HT-29 (cell line): ENCODE data around the gene PTPN21. TPM values are rescaled to one million over a fixed set of nuclear protein-coding genes. Genes with fewer than 3 reads are reported as not detected.
"Not testable (repeated sequence)": the region's sequence is repeated elsewhere in the genome, so short reads cannot be mapped to it uniquely, and the experiment has no call there.

ENCODE experiments used
- DNase-seq: peaks from one replicate; pipeline ENCODE4 v3.0.0-alpha.2; 2015; ENCODE audit warnings: low spot score
- total RNA-seq: library from RNA; depleted of rRNA; stranded (reverse); fragments of >200 nt; shearing (Covaris generic); gene quantifications from 2 replicates; pipeline ENCODE4 v1.2.3, GENCODE V29; 2014

Gene PTPN21
- total RNA-seq, 1 experiment from 2014 or later = 2.1 TPM

- no peak for DNase-seq
Measured at GRCh38 chr14:88551980-88552431, 2.8 kb downstream of the PTPN21 start.

- DNase-seq = peak; percentile 77
Measured at GRCh38 chr14:88551094-88551870, 3.5 kb downstream of the PTPN21 start.

- no peak for DNase-seq
Measured at GRCh38 chr14:88550078-88550477, 4.7 kb downstream of the PTPN21 start.

GRCh38 chr14:88547386-88547780 lies 7.4 kb downstream of the PTPN21 start:
- no peak for DNase-seq

GRCh38 chr14:88546621-88547385 lies 8.0 kb downstream of the PTPN21 start:
- DNase-seq = no peak

GRCh38 chr14:88545256-88545655 lies 9.6 kb downstream of the PTPN21 start:
- no peak for DNase-seq

- peak; percentile 23 for DNase-seq
Measured at GRCh38 chr14:88542857-88543795, 11.7 kb downstream of the PTPN21 start.

- DNase-seq = no peak
Measured at GRCh38 chr14:88541324-88541723, 13.5 kb downstream of the PTPN21 start.

GRCh38 chr14:88535813-88536212 lies 19.0 kb downstream of the PTPN21 start:
- no peak for DNase-seq

- DNase-seq = peak; percentile 31
Measured at GRCh38 chr14:88535149-88535548, 19.7 kb downstream of the PTPN21 start.

- no peak for DNase-seq
Measured at GRCh38 chr14:88533064-88533602, 21.7 kb downstream of the PTPN21 start.

- DNase-seq = not testable (repeated sequence)
Measured at GRCh38 chr14:88529889-88530288, 24.9 kb downstream of the PTPN21 start.

GRCh38 chr14:88522393-88522792 lies 32.4 kb downstream of the PTPN21 start:
- no peak for DNase-seq

- no peak for DNase-seq
Measured at GRCh38 chr14:88521818-88522217, 33.0 kb downstream of the PTPN21 start.

- no peak for DNase-seq
Measured at GRCh38 chr14:88519907-88520306, 34.9 kb downstream of the PTPN21 start.

GRCh38 chr14:88518592-88519512 lies 36.0 kb downstream of the PTPN21 start:
- DNase-seq = no peak

- no peak for DNase-seq
Measured at GRCh38 chr14:88516861-88517357, 37.9 kb downstream of the PTPN21 start.

GRCh38 chr14:88515499-88516221 lies 39.1 kb downstream of the PTPN21 start:
- DNase-seq = no peak

GRCh38 chr14:88507208-88507607 lies 47.6 kb downstream of the PTPN21 start:
- DNase-seq = no peak
